SHP77 (cell line): Measurements from ENCODE around the gene ZNF107.
"Not testable (repeated sequence)": the region's sequence is repeated elsewhere in the genome, so short reads cannot be mapped to it uniquely, and the experiment has no call there.

ENCODE experiments used
- DNase-seq, 2 experiments: peaks; one replicate each; lab custom pipeline; 2025; lab: John Stamatoyannopoulos, UW

ZNF107 gene

DNA sequence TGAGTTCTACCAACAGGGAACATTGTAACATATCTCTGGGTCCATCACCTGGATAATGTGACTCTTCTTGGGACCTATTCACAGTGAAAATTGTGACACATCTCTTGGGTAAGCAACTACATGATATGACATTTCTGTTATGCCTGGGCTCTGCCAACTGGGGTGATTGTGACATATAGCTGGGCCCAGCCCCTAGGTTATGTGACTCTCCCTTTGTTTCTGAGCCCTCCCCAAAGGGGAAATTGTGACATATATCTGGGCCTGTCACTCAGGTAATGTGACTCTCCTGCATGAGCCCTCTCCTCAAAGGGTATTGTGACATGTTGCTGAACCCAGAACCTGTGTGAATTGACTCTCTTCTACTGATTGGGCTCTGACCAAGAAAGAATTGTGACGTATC is 22.4 kb upstream of the ZNF107 start:
- no peak for DNase-seq

DNA sequence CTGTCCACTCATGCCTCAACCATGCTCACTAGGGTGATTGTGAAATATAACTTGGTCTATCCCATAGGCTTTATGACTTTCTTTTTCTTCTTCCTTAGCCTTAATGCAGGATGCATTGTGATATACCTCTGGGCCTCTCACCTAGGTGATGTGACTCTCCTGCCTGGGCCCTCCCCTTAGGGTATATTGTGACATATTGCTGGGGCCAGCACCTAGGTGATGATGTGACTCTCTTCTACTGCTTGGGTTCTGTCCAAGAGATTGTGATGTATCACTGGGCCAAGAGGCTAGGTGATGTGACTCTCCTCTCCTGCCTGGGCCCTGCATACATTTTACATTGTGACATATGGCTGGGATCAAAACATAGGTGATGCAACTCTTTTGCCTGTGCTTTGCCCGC is 14.7 kb upstream of the ZNF107 start:
- DNase-seq: no peak

DNA sequence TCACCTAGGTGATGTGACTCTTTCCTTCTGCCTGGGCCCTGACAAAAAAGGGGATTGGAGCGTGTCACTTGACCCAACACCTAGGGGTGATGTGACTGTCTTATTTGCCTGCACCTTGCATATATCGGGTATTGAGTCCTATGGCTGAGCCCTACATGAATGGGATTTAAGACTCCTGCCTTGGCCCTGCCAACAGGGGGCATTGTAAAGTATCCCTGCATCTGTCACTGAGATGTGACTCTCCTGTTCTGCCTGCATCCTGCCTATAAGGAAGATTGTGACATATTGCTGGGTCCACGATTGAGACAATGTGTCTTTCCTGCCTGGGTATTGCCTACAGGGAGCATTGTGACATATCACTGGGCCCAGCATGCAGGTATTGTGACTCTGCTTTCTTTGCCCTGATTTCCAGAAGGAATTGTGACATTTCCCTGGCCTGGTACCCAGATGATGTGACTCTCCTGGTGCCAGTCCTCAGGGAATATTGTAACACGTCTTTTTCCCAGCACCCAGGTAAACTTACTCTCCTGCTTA is 14.2 kb upstream of the ZNF107 start:
- no peak for DNase-seq

DNA sequence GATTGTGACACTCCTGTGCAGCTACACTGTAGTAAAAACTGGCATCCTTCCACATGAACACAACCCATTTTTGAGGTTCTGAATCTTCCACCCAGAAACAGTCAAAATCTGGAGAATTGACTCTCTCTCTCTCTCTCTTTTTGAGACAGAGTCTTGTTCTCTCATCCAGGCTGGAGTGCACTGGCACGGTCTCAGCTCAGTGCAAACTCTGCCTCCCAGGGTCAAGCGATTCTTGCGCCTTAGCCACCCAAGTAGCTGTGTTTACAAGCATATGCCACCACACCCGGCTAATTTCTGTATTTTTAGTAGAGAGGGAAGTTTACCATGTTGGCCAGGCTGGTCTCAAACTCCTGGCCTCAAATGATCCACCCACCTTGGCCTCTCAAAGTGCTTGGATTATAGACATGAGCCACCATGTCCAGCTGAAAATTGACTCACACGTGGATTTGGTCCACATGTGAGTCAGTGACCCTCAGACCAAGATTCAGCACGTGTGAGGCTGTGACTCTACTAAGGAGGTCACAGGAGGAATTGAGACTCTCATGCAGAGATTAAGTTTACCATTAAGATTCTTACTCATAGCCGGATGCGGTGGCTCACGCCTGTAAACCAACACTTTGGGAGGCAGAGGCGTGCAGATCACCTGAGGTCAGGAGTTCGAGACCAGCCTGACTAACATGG is 12.1 kb upstream of the ZNF107 start:
- DNase-seq: no peak

DNA sequence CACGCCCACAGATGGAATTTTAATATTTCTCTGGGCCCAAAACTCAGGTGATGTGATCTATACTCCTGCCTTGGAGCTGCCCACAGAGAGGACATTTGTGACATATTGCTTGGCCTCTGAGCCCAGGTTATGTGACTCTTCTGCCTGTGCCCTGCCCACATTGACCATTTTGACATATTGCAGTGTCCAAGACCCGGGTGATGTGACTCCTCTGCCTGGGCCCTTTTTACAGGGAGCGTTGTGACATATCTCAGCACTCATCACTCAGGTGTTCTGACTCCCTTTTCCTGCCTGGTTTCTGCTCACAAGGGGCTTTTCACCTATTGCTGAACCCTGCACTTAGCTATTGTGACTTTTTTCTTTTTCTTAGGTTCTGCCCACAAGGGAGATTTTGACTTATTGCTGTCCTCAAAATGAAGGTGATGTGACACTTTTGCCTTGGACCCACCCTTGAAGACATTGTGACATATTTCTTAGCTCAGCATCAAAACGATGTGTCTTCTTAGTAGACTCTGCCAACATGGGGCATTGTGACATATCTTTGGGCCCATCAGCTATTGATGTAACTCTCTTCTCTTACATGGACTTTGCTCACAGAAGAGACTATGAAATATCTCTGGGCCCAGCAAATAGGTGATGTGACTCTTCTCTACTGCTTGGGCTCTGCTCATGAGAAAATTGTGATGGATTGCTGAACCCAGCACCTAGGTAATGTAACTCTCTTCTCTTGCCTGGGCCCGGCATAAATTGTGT is 11.0 kb upstream of the ZNF107 start:
- no peak for DNase-seq

DNA sequence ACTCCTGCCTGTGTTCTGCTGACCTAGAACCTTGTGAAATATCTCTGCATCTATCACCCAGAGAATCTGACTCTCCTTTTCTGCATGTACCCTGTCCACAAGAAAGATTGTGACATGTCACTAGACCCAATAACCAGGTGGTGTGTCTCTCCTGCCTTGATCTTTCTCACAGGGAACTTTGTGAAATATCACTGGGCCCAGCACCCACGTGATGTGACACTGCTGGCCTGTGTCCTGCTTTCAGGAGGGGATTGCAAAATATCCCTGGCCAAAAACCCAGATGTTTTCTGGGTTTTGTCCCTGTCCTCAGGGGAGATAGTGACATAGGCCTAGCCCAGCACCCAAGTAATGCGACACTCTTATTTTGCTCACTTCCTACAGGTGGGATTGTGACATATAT is 10.1 kb upstream of the ZNF107 start:
- DNase-seq: no peak

DNA sequence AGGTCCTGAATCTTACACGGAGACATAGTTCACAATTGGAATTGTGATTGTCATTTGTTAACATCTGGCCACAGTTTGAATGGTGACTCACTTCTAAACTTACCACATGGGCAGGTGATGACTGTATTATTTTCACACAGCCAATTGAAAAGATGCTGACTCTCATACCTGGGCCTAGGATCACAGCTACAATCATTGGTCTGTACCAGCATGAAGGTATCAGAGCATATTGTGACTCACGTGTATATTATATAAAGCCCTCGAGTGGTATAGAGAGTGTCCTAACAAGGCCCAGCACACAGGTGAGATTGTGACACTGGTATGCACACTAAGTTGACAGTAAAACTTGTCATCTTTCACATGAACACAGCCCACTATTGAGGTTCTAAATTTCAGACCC is 9.4 kb upstream of the ZNF107 start:
- DNase-seq: no peak

DNA sequence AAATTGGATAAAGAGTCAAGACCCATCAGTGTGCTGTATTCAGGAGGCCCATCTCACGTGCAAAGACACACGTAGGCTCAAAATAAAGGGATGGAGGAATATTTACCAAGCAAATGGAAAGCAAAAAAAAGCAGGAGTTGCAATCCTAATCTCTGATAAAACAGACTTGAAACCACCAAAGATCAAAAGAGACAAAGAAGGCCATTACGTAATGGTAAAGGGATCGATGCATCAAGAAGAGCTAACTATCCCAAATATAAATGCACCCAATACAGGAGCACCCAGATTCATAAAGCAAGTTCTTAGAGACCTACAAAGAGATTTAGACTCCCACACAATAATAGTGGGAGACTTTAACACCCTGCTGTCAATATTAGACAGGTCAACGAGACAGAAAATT is 3.8 kb upstream of the ZNF107 start:
- DNase-seq: not testable (repeated sequence)

DNA sequence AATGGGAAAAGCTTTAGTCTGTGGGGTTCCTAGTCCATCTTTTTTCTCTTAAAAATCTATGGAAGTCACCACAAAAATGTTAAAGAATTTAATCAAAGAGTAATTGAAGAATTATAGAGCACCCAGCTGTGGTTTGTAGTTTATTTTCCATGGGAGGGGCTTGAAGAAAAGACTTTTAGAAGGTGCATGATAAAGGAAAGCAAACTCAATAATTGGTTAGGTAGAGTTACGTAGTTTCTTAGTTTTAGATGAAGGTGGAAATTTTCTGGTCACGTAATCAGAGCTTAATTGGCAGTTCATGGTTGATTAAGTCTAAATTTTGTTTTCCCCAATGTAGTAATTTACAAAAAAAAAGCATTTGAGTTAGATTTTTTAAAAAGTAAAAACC is 724 bp downstream of the ZNF107 start:
- DNase-seq: no peak

DNA sequence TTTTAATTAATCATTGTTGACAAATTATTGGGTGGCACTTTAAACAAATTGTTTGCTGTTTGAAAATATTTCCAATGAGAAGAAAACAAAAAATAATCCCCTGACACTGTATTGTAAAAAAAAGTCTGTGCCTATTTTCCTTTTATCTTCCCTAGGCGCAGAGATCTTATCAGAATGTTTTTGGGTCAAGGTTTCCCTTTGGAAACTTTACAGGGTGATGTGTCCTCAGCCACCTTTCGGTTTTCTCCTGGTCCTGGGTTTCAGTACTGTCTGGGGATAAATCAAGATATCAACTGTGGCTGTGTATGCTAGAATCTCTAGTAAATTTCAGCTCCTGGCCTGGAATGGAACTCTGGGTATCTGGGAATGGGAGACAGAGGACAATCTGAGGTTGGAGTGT is 1.4 kb downstream of the ZNF107 start:
- no peak for DNase-seq

DNA sequence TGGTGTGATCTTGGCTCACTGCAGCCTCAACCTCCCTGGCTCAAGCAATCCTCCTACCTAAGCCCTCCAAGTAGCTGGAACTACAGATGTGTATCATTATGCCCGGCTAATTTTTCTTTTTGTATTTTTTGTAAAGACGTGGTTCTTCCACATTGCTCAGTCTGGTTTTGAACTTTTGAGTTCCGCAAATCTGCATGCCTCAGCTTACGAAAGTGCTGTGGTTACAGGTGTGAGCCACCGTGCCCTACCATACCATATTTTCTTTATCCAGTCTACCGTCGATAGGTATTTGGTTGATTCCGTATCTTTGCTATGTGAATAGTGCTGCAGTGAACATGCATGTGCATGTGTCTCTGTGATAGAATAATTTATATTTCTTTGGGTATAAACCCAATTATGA is 6.5 kb downstream of the ZNF107 start:
- no peak for DNase-seq

DNA sequence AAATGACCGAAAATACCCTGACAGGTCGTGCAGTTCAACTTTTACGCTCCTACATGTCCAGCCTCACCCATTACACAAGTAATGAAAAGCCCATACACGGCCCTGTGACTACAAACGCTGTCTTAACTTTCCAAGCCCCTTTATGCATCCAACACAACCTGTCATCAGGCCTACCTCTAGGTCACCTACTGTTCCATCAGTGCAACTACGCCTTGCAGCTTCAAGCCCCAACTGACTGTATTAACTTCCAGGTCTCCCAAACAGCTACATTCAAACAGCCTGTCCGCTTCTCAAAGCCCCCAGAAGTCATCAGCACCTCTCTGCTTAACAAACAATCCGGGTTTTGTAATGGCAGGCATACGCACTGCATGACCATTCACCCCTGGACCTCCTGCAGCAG is 19.2 kb downstream of the ZNF107 start:
- no peak for DNase-seq

DNA sequence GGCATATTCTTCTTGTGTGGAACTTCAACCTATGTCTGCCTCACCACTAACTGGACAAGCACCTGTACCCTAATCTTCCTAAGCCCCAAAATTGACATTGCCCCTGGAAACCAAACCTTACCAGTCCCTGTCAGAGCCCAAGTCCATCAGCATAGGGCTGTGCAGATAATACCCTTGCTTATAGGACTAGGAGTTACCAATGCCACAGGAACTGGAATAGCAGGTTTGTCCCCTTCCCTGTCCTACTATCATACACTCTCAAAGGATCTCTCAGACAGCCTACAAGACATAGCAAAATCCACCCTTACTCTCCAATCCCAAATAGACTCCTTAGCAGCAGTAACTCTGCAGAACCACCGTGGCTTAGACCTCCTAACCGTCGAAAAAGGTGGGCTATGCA is 19.8 kb downstream of the ZNF107 start:
- DNase-seq: no peak

DNA sequence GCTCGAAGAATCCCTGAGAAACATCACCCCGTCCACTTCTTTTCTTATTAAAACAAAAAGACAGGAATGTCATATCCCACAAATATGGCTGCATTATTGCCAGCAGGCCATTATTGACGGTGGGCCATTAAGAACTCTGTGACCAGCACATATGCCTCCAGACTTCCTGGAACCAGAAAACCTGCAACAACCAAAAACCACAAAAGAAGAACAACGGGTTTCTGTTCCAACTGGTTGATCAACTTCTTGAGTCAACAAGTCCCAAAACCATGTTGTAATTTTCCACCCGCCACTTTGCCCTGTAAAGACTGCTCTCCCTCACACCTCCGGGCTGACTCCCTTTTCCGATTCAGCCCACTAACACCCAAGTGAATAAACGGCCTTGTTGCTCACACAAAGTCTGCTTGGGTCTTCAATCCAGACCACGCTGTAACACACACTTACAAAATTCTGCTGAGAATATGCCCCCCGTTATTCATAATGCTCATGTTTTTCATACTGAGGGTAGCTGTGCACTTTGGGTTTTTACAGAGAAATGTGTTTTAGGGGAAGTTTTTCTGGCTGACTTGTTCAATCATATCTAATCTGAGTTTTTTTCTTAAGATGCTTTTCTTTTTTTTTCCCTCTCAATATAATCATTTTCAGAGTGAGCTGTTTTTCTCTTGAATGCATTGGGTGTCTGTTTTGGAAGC is 20.7 kb downstream of the ZNF107 start:
- no peak for DNase-seq

DNA sequence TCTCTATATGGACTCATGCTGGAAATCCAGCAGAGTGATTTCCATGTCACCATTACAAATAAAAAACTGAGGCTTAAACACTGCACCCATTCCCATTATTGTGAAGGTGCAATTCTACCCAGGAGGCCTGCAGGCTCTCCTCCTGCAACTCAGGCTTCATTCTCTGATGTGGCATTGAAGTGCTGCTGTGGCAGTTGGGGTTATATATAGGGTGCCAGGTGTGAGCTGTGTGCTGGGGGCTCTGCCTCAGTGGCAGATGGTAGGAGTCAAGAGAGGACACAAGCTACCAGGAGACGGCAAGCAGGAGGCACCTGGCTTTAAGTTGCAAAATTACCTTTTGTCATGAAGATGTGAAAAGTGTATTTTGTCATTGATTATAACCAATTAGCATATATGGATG is 21.3 kb downstream of the ZNF107 start:
- DNase-seq: peak in 1 of 2 experiments; percentile 12

DNA sequence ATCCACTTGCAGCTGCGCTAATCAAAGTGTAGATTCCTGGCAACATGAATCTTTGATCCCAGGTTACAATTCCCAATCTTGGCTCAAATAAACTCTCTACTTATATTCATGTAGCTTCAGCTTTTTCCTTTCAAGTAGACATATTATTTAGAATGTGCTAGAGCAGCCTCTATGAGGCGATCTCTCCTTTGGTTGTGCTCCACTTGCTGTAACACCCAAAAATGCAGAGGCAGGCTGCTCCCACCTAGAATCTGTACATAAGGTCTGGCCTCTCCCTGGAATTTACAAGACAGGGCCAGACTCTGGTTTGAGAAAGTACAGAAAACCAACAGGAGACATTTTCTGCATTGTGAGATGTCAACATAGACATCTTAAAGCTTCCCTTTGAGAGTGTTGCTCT is 23.1 kb downstream of the ZNF107 start:
- no peak for DNase-seq

DNA sequence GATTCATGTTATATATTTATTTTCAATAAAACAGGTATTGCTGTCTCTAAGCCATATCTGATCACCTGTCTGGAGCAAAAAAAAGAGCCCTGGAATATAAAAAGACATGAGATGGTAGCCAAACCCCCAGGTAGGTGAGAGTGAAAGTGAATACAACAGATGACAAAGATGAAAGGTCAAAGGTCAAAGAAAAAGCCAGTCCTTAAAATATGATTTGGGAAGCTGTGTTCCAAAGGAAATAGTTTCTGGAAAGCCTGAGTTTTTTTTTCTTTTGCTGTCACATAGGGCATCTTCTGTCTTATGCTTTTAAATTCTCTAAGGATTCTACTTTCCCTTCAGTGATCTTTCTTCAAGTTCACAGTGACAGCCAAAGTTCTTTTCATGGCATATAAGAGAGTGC is 25.9 kb downstream of the ZNF107 start:
- DNase-seq: no peak

DNA sequence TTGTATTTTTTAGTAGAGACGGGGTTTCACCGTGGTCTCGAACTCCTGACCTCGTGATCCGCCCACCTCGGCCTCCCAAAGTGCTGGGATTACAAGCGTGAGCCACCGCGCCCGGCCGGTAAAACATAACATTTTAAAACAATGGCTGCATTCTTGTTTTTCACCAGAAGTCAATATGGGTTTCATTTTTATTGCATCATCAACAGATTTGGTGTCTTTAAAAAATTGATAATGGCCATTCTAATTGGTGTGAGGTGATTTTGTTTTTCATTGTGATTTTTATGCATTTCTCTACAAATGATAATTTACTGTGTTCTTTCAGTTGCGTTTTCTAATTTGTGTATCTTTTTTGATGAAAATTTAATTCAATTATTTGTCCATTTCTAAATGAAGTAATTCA is 31.9 kb downstream of the ZNF107 start:
- not testable (repeated sequence) for DNase-seq

DNA sequence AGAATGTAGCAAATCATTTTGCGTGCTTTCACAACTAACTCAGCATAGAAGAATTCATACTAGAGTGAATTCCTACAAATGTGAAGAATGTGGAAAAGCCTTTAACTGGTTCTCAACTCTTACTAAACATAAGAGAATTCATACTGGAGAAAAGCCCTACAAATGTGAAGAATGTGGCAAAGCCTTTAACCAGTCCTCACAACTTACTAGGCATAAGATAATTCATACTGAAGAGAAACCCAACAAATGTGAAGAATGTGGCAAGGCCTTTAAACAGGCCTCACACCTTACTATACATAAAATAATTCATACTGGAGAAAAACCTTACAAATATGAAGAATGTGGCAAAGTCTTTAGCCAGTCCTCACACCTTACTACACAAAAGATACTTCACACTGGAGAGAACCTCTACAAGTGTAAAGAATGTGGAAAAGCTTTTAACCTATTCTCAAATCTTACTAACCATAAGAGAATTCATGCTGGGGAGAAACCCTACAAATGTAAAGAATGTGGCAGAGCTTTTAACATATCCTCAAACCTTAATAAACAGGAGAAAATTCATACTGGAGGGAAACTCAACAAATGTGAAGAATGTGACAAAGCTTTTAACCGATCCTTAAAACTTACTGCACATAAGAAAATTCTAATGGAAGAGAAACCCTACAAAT is 40.8 kb downstream of the ZNF107 start:
- DNase-seq: no peak

DNA sequence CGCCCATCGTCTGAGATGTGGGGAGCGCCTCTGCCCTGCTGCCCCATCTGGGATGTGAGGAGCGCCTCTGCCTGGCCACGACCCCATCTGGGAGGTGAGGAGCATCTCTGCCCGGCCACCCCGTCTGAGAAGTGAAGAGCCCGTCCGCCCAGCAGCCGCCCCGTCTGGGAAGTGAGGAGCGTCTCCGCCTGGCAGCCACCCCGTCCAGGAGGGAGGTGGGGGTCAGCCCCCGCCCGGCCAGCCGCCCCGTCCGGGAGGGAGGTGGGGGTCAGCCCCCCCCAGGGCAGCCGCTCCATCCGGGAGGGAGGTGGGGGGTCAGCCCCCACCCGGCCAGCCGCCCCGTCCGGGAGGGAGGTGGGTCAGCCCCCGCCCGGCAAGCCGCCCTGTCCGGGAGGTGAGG is 52.0 kb downstream of the ZNF107 start:
- DNase-seq: not testable (repeated sequence)

DNA sequence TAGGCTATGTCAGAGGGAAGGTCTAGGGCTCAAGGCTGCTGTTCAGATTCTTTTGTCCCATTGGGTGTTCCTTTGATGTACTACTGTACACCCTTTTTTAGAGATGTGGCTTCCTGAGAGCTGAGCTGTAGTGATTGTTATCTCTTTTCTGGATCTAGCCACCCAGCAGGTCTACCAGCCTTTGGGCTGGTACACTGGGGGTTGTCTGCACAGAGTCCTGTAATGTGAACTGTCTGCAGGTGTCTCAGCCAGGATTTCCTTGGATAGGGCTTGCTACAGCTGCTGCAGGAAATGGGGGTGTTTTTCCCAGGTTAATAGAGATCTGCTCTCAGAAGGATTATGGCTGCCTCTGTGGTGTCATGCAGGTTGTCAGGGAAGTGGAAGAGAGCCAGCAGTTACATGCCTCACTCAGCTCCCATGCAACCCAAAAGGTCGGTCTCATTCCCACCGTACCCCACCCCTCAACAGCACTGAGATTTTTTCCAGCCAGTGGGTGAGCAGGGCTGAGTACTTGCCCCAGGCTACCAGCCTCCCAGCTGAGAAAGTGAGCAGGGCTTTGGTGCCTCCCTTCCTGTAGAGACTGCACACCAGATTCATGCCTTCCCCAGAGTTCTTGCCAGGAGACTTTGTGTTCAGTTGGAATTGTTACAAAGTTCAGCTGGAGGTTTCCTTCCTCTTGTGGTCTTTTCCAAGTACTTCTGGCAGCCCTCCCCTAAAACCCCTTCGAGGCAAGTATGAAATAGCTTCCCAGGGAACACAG is 63.3 kb downstream of the ZNF107 start:
- no peak for DNase-seq
